Activated naive CD8-positive, alpha-beta T cell treated with anti-CD3 and anti-CD28 coated beads, Interleukin-2, amount 50 U/mL, for 24 hours (primary cell): ENCODE measurements around the gene ERC1.
"Not testable (repeated sequence)": the region's sequence is repeated elsewhere in the genome, so short reads cannot be mapped to it uniquely, and the experiment has no call there.

Source experiments
- ATAC-seq: fragments of 150-1000 bp; cut with Tn5 transposase; one replicate; pipeline ENCODE4 v1.10.0; 2021
- DNase-seq: peaks from one replicate; pipeline ENCODE4 v3.0.0; 2021
- H3K27ac Mint-ChIP-seq: one replicate; pipeline ENCODE4 v1.8.0; 2021; ENCODE audit warnings: mild to moderate bottlenecking, mixed read lengths
- H3K27me3 Mint-ChIP-seq: one replicate; pipeline ENCODE4 v1.8.0; 2021; ENCODE audit warnings: mixed read lengths
- H3K36me3 Mint-ChIP-seq: one replicate; pipeline ENCODE4 v1.8.0; 2021; ENCODE audit warnings: low read depth, mixed read lengths
- H3K4me1 Mint-ChIP-seq: one replicate; pipeline ENCODE4 v1.8.0; 2021; ENCODE audit warnings: mixed read lengths
- H3K4me3 Mint-ChIP-seq: one replicate; pipeline ENCODE4 v1.8.0; 2021; ENCODE audit warnings: mild to moderate bottlenecking, moderate library complexity, mixed read lengths
- H3K9me3 Mint-ChIP-seq: one replicate; pipeline ENCODE4 v1.8.0; 2021; ENCODE audit warnings: mixed read lengths

ERC1 gene

DNA sequence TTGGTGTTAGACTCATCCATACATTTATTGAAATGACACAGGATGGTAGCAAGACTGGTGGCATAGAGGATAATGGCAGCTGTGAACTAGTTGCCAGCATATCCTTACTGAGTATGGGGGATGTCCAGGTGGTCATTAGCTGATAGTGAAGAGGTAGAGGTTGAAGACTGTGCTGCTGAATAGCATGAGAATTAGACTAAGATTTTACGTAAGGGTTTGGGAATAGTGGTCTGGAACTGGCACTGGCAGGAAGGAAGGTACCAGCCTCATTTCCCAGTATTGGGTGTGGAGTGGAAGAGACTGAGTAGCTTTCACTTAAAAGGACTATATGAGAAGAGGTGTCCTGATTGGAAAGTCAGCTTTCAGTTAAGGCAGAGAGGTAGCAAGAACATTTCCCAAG is 6.5 kb downstream of the ERC1 start:
- no peak overlapping the region for H3K27ac Mint-ChIP-seq
- no peaks in the 10 kb centered on the region for H3K9me3 Mint-ChIP-seq
- peaks cover 6% of the 10 kb centered on the region for H3K36me3 Mint-ChIP-seq
- H3K27me3 Mint-ChIP-seq, result no peaks in the 10 kb centered on the region
- DNase-seq, result no peak
- H3K4me1 Mint-ChIP-seq, result peaks cover 24% of the 10 kb centered on the region
- ATAC-seq, result no peak
- no peak overlapping the region for H3K4me3 Mint-ChIP-seq

DNA sequence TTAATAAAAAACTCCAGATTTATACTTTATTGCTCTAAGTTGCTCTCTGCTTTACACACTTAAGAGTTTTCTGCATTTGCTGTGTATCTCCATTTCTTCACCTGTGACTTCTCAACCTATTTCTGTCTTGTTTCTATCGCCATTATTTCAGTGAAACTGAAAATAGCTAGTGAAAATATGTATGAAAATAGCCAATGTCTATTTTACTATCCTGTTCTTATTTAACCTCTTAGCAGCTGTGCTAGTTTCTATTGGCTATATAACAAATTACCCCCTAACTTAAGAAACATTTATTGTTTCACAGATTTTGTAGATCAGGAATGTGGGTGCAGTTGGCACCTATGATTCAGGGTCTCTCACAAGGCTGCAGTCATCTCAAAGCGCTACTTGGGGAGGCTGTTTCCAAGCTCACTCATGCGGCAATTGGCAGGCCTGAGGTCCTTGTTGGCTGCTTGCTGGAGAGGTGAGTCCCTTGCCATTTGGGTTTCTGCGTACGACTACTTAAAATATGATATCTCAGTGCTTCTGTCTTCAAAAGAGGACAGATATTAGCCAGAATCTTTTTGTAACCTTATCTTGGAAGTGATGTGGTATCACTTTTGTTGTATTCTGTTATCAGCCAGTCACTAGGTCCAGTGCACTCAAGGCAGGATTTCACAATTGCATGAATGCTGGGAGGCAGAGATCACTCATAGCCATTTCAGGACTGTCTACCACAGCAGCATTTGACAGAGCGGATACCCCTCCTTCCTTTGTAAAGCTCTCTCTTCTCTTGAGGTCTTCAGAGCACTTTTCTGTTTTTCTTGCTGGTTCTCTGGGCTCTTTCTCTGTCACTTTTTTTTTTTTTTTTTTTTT is 7.2 kb downstream of the ERC1 start:
- no peak for DNase-seq
- H3K27ac Mint-ChIP-seq, result no peak overlapping the region
- H3K27me3 Mint-ChIP-seq, result no peaks in the 10 kb centered on the region
- ATAC-seq, result no peak
- H3K9me3 Mint-ChIP-seq, result no peaks in the 10 kb centered on the region
- no peak overlapping the region for H3K4me3 Mint-ChIP-seq
- H3K4me1 Mint-ChIP-seq, result peaks cover 21% of the 10 kb centered on the region
- H3K36me3 Mint-ChIP-seq, result peaks cover 6% of the 10 kb centered on the region

DNA sequence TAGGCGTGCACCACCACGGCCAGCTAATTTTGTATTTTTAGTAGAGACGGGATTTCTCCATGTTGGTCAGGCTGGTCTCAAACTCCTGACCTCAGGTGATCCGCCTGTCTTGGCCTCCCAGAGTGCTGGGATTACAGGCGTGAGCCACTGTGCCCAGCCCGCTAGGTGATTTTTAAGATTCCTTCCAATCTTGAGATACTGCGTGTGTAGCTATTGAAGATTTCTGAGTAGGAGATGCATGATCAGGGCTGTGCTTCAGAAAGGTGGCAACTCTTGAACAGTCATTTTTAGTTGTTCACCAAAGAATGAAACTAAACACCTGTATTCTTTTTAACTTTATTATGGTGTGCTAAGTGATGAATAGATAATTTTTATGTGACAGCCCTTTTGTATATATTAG is 8.7 kb downstream of the ERC1 start:
- not testable (repeated sequence) for DNase-seq, H3K36me3 Mint-ChIP-seq, H3K27ac Mint-ChIP-seq, H3K4me3 Mint-ChIP-seq, H3K9me3 Mint-ChIP-seq, H3K27me3 Mint-ChIP-seq, ATAC-seq
- peaks cover 21% of the 10 kb centered on the region for H3K4me1 Mint-ChIP-seq

DNA sequence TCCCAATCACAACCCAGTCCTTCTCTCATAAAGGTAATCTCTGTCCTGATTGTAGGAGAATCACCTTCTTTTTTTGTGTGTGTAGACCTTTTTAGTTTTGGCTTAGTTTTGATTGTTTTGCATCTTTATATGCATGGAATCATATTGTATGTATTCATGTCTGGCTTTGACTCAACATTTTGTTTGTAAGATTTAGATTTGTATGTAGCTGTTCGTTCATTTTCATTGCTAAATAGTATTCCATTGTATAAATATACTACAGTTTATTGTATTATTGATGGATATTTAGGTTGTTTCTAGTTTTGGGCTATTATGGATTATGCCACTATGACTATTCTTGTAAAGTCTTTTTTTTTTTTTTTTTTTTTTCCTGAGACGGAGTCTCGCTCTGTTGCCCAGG is 10.5 kb downstream of the ERC1 start:
- Mint-ChIP-seq H3K36me3 (peaks cover 6% of the 10 kb centered on the region), H3K4me1 (peaks cover 15% of the 10 kb centered on the region), H3K4me3 (no peak overlapping the region), H3K27me3 (no peaks in the 10 kb centered on the region), H3K9me3 (no peaks in the 10 kb centered on the region), H3K27ac (no peak overlapping the region)
- ATAC-seq (no peak), DNase-seq (no peak)

DNA sequence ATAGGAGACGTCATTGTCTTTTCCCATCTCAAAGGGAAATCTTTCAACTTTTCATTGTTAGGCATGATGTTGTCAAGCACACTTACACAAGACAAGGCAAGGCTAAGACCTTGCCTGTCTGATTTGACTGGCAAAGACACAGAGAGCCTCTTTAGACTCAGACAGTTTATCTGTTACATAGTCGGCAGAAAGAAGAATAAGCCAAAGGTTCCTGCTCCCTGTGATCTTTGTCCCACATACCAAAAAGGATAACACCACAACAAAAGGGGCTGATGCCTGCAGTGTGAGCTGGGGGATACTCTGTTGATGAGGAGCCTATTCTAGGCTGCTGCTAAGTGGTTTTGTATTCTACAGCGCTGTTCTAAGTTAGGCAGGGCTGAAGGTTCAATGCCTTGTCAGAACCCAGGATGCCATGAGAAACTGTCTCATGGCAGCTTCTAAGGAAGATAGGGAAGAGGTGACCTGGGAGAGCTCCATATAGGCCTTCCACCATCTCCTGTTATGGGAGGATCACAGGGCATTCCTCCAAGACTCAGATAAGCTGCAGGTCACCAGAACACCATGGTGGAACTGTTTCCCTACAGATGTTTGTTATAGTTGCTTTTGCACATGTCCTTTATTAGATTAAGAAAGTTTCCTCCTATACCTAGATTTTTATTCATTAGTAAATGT is 12.7 kb downstream of the ERC1 start:
- DNase-seq, result no peak
- H3K4me1 Mint-ChIP-seq, result peaks cover 3% of the 10 kb centered on the region
- no peak overlapping the region for H3K27ac Mint-ChIP-seq
- no peak for ATAC-seq
- H3K9me3 Mint-ChIP-seq, result no peaks in the 10 kb centered on the region
- peaks cover 6% of the 10 kb centered on the region for H3K36me3 Mint-ChIP-seq
- H3K27me3 Mint-ChIP-seq, result no peaks in the 10 kb centered on the region
- no peak overlapping the region for H3K4me3 Mint-ChIP-seq

DNA sequence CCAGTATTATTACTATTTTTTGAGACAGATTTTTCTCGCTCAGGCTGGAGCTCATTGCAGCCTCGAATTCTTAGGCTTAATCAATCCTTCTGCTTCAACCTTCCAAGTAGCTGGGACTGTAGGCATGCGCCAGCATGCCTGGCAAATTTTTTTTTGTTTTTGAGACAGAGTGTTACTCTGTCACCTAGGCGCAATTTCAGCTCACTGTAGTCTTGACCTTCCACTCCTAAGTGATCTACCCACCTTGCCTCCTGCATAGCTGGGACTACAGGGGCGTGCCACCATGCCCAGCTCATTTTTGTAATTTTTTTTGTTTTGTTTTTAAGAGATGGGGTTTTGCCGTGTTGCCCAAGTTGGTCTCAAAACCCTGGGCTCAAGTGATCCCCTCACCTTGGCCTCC is 15.2 kb downstream of the ERC1 start:
- ATAC-seq (no peak), DNase-seq (no peak)
- Mint-ChIP-seq H3K36me3 (peaks cover 3% of the 10 kb centered on the region), H3K4me1 (no peaks in the 10 kb centered on the region), H3K4me3 (no peak overlapping the region), H3K27me3 (no peaks in the 10 kb centered on the region), H3K9me3 (no peaks in the 10 kb centered on the region), H3K27ac (no peak overlapping the region)

DNA sequence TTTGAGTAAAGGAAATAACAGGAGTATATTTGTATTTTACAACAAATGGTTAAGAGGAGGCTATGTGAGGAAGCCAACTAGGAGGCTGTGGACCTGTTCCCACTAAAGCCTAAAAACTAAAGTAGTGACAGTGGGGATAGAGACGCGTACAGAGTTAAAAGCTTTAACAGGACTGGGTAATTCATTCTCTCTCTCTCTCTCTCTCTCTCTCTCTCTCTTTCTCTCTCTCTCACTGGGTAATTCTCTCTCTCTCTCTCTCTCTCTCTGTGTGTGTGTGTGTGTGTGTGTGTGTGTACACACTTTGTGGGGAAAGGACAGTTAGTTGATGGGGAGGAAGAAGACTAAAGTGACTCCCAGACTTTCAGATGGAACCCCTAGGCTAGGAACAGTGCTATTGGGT is 16.3 kb downstream of the ERC1 start:
- Mint-ChIP-seq H3K9me3 (no peaks in the 10 kb centered on the region), H3K4me1 (no peaks in the 10 kb centered on the region), H3K27me3 (no peaks in the 10 kb centered on the region), H3K36me3 (no peaks in the 10 kb centered on the region), H3K27ac (no peak overlapping the region), H3K4me3 (no peak overlapping the region)
- ATAC-seq (no peak), DNase-seq (no peak)

DNA sequence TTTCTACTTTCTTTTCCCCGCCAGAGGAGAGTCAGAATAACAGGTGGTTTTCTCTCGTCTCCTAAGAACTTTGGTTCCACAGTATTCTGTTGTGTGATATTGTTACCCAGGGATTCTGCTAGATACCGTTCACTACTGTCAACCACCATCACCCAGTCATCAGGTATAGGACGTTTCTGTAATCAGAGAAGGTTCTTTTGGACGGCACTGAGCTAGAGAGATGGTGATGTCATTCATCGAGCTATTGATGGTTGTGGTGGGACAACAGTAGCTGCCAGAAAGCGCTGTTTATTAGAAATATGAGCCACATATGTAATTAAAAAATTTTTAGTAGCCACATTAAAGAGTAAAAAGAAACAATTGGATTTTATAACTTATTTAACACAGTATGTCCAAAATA is 17.0 kb downstream of the ERC1 start:
- ATAC-seq (no peak), DNase-seq (no peak)
- Mint-ChIP-seq H3K9me3 (no peaks in the 10 kb centered on the region), H3K27me3 (no peaks in the 10 kb centered on the region), H3K4me3 (no peak overlapping the region), H3K36me3 (no peaks in the 10 kb centered on the region), H3K27ac (no peak overlapping the region), H3K4me1 (no peaks in the 10 kb centered on the region)

DNA sequence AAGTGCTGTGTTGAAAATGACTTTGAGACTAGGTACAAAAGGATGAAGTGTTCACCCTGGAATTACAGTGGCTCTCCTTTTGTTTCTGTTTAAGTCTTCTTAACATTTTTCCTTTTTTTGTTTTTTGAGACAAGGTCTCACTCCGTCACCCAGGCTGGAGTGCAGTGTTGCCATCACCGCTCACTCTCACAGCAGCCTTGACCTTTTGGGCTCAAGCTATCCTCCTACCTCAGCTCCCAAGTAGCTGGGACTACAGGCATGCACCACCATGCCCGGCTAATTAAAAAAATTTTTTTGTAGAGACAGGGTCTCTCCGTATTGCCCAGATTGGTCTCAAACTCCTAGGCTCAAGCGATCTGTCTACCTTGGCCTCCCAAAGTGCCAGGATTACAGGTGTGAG is 20.1 kb downstream of the ERC1 start:
- no peak overlapping the region for H3K27ac Mint-ChIP-seq
- peaks cover 2% of the 10 kb centered on the region for H3K36me3 Mint-ChIP-seq
- H3K9me3 Mint-ChIP-seq, result no peaks in the 10 kb centered on the region
- DNase-seq, result no peak
- no peak for ATAC-seq
- H3K4me1 Mint-ChIP-seq, result peaks cover 4% of the 10 kb centered on the region
- H3K4me3 Mint-ChIP-seq, result no peak overlapping the region
- no peaks in the 10 kb centered on the region for H3K27me3 Mint-ChIP-seq

DNA sequence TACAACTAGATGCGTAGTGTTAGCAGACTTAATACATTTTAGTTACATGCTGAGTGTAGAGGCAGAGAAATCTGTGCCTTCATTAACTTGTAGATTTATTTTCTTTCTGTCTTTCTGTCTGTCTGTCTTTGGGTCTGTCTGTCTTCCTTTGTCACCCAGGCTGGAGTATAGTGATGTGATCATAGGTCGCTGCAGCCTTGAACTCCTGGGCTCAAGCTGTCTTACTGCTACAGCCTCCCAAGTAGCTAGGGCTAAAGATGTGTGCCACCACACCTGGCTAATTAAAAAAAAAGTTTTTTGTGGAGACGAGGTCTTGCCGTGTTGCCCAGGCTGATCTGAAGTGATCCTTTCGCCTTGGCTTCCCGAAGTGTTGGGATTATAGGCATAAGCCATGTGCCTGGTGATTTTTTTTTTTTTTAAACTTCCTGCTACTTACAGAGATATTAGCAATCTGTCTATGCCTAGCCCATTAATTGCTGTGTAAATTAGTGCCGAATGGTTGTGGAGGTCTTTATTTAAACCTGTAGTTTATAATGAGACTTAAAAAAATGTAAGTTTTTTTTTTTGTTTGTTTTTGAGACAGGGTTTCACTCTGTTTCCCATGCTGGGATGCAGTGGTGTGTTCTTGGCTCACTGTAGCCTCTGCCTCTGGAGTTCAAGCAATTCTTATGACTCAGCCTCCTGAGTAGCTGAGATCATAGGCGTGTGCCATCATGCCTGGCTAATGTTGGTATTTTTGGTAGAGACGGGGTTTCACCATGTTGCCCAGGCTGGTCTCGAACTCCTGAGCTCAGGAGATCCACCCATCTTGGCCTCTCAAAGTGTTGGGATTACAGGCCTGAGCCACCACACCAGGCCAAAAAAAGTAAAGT is 22.8 kb downstream of the ERC1 start:
- no peaks in the 10 kb centered on the region for H3K27me3 Mint-ChIP-seq
- DNase-seq (no peak), ATAC-seq (no peak)
- peaks cover 2% of the 10 kb centered on the region for H3K36me3 Mint-ChIP-seq
- H3K4me1 Mint-ChIP-seq, result peaks cover 4% of the 10 kb centered on the region
- no peaks in the 10 kb centered on the region for H3K9me3 Mint-ChIP-seq
- H3K4me3 Mint-ChIP-seq, result no peak overlapping the region
- H3K27ac Mint-ChIP-seq, result no peak overlapping the region

DNA sequence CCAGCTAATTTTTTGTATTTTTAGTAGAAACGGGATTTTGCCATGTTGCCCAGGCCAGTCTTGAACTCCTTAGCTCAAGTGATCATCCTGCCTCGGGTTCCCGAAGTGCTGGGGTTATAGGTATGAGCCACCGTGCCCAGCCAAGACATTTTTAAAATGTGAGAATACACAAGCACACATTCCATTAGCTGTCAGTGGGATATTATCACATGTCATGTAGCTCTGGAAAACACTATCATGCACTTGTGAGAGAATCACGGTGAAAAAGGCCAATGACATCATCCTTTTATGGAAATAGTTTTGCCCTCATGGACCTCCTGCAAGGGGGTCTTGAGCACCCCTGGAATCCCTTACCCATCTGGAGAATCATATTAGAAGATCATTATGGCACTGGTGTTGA is 28.3 kb downstream of the ERC1 start:
- Mint-ChIP-seq H3K27ac (no peak overlapping the region), H3K27me3 (no peaks in the 10 kb centered on the region), H3K4me3 (no peak overlapping the region), H3K36me3 (peaks cover 11% of the 10 kb centered on the region), H3K4me1 (peaks cover under 1% of the 10 kb centered on the region), H3K9me3 (no peaks in the 10 kb centered on the region)
- no peak for DNase-seq
- ATAC-seq, result no peak

DNA sequence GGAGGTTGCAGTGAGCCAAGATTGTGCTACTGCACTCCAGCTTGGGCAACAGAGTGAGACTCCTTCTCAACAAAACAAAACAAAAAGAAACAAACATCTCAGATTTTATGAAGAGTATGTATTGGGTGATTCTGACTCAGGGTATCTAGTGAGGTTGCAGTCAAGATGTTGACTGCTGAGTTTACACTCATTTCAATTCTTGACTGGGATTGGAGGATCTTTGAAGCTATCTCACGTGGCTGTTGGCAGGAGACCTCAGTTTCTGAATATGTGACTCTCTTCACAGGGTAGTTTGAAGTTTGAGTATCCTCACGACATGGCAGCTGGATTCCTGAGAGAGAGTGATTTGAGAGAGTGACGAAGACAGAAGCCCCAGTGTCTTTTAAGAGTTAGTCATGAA is 29.4 kb downstream of the ERC1 start:
- H3K4me1 Mint-ChIP-seq, result no peaks in the 10 kb centered on the region
- ATAC-seq, result no peak
- no peak overlapping the region for H3K4me3 Mint-ChIP-seq
- no peaks in the 10 kb centered on the region for H3K9me3 Mint-ChIP-seq
- H3K27me3 Mint-ChIP-seq, result no peaks in the 10 kb centered on the region
- no peak overlapping the region for H3K27ac Mint-ChIP-seq
- peaks cover 11% of the 10 kb centered on the region for H3K36me3 Mint-ChIP-seq
- no peak for DNase-seq

DNA sequence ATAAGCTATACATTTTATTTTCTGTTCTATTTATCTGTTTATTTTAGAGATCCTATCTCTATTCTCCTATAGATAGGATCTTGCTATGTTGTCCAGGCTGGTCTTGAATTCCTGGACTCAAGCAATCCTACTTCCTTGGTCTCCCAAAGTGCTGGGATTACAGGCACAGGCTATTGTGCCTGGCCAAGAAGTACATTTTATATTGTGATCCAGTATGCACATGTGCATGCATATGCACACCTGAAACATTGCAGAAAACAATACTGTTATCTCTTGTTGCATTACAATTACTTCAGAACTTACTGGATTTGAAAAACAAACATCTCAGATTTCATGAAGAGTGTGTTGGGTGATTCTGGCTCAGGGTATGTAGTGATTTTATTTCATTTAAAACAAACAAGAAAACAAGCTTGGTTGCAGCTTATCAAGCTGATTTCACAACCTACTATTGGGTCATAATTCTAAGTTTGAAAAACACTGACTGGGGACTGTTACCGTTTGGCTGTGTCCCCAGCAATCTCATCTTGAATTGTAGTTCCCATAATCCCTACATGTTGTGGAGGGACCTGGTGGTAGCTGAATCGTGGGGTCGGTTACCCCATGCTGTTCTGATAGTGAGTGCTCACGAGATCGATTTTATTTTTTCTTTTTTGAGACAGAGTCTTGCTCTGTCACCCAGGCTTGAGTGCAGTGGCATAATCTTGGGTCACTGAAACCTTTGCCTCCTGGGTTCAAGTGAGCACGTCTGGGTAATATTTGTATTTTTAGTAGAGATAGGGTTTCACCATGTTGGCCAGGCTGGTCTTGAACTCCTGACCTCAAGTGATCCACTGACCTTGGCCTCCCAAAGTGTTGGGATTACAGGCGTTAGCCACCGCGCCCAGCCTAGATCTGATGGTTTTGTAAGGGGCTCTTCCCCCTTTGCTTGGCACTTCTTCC is 31.3 kb downstream of the ERC1 start:
- Mint-ChIP-seq H3K27me3 (no peaks in the 10 kb centered on the region), H3K4me3 (no peak overlapping the region), H3K27ac (no peak overlapping the region), H3K36me3 (peaks cover 11% of the 10 kb centered on the region), H3K4me1 (no peaks in the 10 kb centered on the region), H3K9me3 (no peaks in the 10 kb centered on the region)
- no peak for DNase-seq
- no peak for ATAC-seq

DNA sequence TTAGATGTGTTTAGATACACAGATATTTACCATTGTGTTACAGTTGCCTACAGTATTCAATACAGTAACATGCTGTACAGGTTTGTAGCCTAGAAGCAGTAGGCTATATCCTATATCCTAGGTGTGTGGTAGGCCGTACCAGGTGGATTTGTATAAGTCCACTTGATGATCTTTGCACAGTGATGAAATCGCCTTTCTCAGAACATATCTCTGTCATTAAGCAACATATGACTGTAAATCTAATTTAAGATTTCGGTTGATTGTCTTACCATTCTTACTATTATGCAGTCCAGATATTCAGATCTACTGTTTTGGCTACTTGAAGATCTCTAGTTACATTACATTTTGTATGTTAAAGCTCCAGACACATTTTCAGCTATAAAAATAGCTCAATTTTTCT is 39.8 kb downstream of the ERC1 start:
- Mint-ChIP-seq H3K27ac (no peak overlapping the region), H3K4me1 (no peaks in the 10 kb centered on the region), H3K36me3 (peaks cover 12% of the 10 kb centered on the region), H3K4me3 (no peak overlapping the region), H3K9me3 (no peaks in the 10 kb centered on the region), H3K27me3 (no peaks in the 10 kb centered on the region)
- DNase-seq (no peak), ATAC-seq (no peak)
